Caco-2 (cell line): ENCODE results near the gene PEG3. TPM values are rescaled to one million over a fixed set of nuclear protein-coding genes. Genes with fewer than 3 reads are reported as not detected.

Experiments
- BruUV-seq: library from RNA; stranded (reverse); fragments of 400-500 nt; replicated peaks from 2 replicates; lab custom pipeline; 2021; lab: Mats Ljungman, UMichigan
- CTCF ChIA-PET: fragments of 300-600 bp; sonication (Branson Sonifier 250); formaldehyde crosslinking; loops from one replicate; lab custom pipeline; 2022; ENCODE audit warnings: antibody characterized with exemption; lab: Charles Lee
- POLR2A ChIA-PET: fragments of 300-600 bp; sonication (Branson Sonifier 250); formaldehyde crosslinking; loops from one replicate; lab custom pipeline; 2022; ENCODE audit warnings: antibody characterized with exemption; lab: Charles Lee
- DNase-seq, 2 experiments: peaks; one replicate each; pipeline versions ENCODE4 v3.0.0 to v3.0.0-alpha.2; 2020 to 2022
- H3K27me3 ChIP-seq: replicated peaks from 2 replicates; pipeline ENCODE4 v1.6.0; 2011; ENCODE audit warnings: low read length; ENCODE audit not compliant: control insufficient read depth, insufficient read depth
- H3K36me3 ChIP-seq: 2 replicates; pipeline ENCODE4 v1.5.1; 2011; ENCODE audit warnings: low read length; ENCODE audit not compliant: control insufficient read depth, insufficient read depth
- H3K4me1 ChIP-seq: fragments of 250-450 bp; sonication (Bioruptor Pico); 2 replicates; pipeline ENCODE4 v1.5.1; 2020; ENCODE audit warnings: mild to moderate bottlenecking
- H3K4me3 ChIP-seq: 2 replicates; pipeline ENCODE4 v1.5.1; 2011; ENCODE audit warnings: low read depth, mild to moderate bottlenecking, control low read depth, low read length
- H3K9me3 ChIP-seq: fragments of 250-450 bp; sonication (Bioruptor Pico); 2 replicates; pipeline ENCODE4 v1.5.1; 2020; ENCODE audit warnings: mild to moderate bottlenecking, moderate library complexity
- H3K27ac Mint-ChIP-seq: one replicate; pipeline ENCODE4 v1.8.0; 2022; ENCODE audit warnings: mixed read lengths; ENCODE audit not compliant: unreplicated experiment
- H3K27me3 Mint-ChIP-seq: one replicate; pipeline ENCODE4 v1.8.0; 2022; ENCODE audit warnings: mixed read lengths; ENCODE audit not compliant: insufficient read depth, unreplicated experiment
- H3K36me3 Mint-ChIP-seq: one replicate; pipeline ENCODE4 v1.8.0; 2022; ENCODE audit warnings: mild to moderate bottlenecking, mixed read lengths; ENCODE audit not compliant: insufficient read depth, unreplicated experiment
- H3K4me1 Mint-ChIP-seq: one replicate; pipeline ENCODE4 v1.8.0; 2022; ENCODE audit warnings: low read depth, mixed read lengths; ENCODE audit not compliant: unreplicated experiment
- H3K4me3 Mint-ChIP-seq: one replicate; pipeline ENCODE4 v1.8.0; 2022; ENCODE audit warnings: mild to moderate bottlenecking, moderate library complexity, mixed read lengths; ENCODE audit not compliant: unreplicated experiment
- H3K9me3 Mint-ChIP-seq: one replicate; pipeline ENCODE4 v1.8.0; 2022; ENCODE audit warnings: mixed read lengths; ENCODE audit not compliant: unreplicated experiment
- intact Hi-C: fragments of 100-400 bp; cut with micrococcal nuclease; formaldehyde crosslinking; loops from one replicate; pipeline ENCODE4 v1.10.0; 2022; ENCODE audit not compliant: unreplicated experiment
- total RNA-seq: library from RNA; stranded (reverse); gene quantifications from 2 replicates; pipeline ENCODE4 v1.2.3, GENCODE V29; 2022
- TF ChIP-seq, protein P1 (sequence below), 2 experiments: fragments of 200-600 bp in 1 of 2; IDR thresholded peaks; 1 replicate in 1 of 2; 2 replicates in 1 of 2; pipeline versions ENCODE4 v1.5.1 to v1.8.0; 2011 to 2022; ENCODE audit warnings: antibody characterized with exemption in 1 of 2, control low read depth in 1 of 2, inconsistent platforms in 1 of 2, low read depth in 1 of 2, low read length in 1 of 2, mild to moderate bottlenecking in 1 of 2, moderate library complexity in 1 of 2; ENCODE audit not compliant: insufficient read depth in 1 of 2, severe bottlenecking in 1 of 2, unreplicated experiment in 1 of 2

The PEG3 gene
- total RNA-seq, 1 experiment from 2014 or later, result not detected

DNA sequence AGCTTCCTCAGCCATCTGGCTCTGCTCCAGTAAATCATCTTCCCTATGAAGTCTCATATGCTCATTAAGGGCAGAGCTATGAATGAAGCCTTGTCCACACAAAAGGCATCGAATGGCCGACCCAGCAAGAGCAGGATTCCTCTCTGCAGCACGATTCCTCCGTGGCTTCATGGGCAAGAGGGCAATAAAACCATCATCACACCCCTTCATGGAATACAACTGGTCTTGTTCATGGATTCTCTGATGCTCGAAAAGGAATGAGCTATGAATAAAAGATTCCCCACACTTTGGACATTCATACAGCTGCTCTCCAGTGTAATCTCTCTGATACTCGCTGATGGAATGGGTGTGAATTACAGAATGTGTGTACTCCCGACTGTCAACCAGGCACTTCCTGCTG lies 25.9 kb downstream of the PEG3 start:
- Histone ChIP-seq H3K9me3 (0 out of 2 replicates have a peak, but pooled peaks cover 16% of the 10 kb centered on the region), H3K27me3 (no peaks in the 10 kb centered on the region), H3K4me3 (no peak overlapping the region), H3K36me3 (no peaks in the 10 kb centered on the region), H3K4me1 (no peaks in the 10 kb centered on the region)
- DNase-seq, result no peak
- intact Hi-C loops, result no loop called here
- no TSS peak for BruUV-seq
- Mint-ChIP-seq H3K4me1 (no peaks in the 10 kb centered on the region), H3K27me3 (no peaks in the 10 kb centered on the region), H3K4me3 (no peak overlapping the region), H3K9me3 (peaks cover 69% of the 10 kb centered on the region), H3K27ac (no peak overlapping the region), H3K36me3 (no peaks in the 10 kb centered on the region)
- ChIA-PET CTCF (no interaction called here), POLR2A (no interaction called here)
- TF ChIP-seq, protein P1, sequence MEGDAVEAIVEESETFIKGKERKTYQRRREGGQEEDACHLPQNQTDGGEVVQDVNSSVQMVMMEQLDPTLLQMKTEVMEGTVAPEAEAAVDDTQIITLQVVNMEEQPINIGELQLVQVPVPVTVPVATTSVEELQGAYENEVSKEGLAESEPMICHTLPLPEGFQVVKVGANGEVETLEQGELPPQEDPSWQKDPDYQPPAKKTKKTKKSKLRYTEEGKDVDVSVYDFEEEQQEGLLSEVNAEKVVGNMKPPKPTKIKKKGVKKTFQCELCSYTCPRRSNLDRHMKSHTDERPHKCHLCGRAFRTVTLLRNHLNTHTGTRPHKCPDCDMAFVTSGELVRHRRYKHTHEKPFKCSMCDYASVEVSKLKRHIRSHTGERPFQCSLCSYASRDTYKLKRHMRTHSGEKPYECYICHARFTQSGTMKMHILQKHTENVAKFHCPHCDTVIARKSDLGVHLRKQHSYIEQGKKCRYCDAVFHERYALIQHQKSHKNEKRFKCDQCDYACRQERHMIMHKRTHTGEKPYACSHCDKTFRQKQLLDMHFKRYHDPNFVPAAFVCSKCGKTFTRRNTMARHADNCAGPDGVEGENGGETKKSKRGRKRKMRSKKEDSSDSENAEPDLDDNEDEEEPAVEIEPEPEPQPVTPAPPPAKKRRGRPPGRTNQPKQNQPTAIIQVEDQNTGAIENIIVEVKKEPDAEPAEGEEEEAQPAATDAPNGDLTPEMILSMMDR (IDR thresholded peaks at IDR 0.05; ENCODE audit: insufficient read depth in 1 of 2, low read depth in 1 of 2, low read length in 1 of 2, severe bottlenecking in 1 of 2, unreplicated experiment in 1 of 2), result no peak

DNA sequence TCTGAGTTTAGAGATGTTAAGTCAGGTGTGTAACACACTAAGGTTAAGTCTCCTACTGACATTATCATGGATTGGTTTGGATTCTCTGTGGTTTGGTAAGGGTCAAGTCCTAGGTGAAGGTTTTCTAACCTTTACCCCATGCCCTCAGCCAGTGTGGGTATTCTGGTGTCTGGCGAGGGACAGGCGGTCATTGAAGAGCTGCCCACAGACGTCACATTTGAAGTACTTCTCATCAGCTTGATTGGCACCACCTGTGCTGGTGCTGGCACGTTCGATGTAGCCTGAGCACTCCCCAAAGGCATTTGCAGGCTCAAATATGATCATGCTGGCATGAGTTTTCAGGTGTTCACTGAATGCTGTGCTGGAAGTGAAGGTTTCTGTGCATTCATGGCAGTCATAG lies 27.0 kb downstream of the PEG3 start:
- Mint-ChIP-seq H3K27me3 (no peaks in the 10 kb centered on the region), H3K4me1 (no peaks in the 10 kb centered on the region), H3K27ac (no peak overlapping the region), H3K4me3 (no peak overlapping the region), H3K9me3 (peaks cover 68% of the 10 kb centered on the region), H3K36me3 (no peaks in the 10 kb centered on the region)
- TF ChIP-seq, protein P1 (IDR thresholded peaks at IDR 0.05; ENCODE audit: insufficient read depth in 1 of 2, low read depth in 1 of 2, low read length in 1 of 2, severe bottlenecking in 1 of 2, unreplicated experiment in 1 of 2), result no peak
- H3K4me3 ChIP-seq, result no peak overlapping the region
- no peak for DNase-seq
- no TSS peak for BruUV-seq
- ChIA-PET CTCF (no interaction called here), POLR2A (no interaction called here)
- 0 out of 2 replicates have a peak, but pooled peaks cover 12% of the 10 kb centered on the region for H3K9me3 ChIP-seq
- intact Hi-C loops, result no loop called here
- H3K36me3 ChIP-seq, result no peaks in the 10 kb centered on the region
- H3K4me1 ChIP-seq, result no peaks in the 10 kb centered on the region
- no peaks in the 10 kb centered on the region for H3K27me3 ChIP-seq

DNA sequence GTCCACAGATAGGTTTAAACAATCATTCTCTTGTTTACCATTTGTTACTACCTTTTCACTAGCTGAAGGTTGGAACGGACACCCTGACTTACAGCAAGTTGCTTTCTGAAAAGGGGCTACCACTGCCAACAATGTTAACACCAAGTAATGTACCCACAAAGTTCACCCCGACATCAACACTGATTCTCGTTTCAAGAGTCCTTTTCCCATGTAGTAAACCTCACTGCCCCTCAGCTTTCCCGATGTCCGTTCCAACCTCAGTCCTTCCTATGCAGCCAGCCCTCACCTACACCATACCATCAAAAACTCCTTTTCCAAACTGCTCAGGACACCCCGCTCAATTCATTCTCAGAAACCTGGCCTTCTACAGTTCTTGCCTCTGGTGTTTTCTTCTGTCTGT lies 29.0 kb downstream of the PEG3 start:
- Mint-ChIP-seq H3K27me3 (no peaks in the 10 kb centered on the region), H3K36me3 (no peaks in the 10 kb centered on the region), H3K9me3 (peaks cover 51% of the 10 kb centered on the region), H3K27ac (no peak overlapping the region), H3K4me1 (no peaks in the 10 kb centered on the region), H3K4me3 (no peak overlapping the region)
- H3K4me1 ChIP-seq, result no peaks in the 10 kb centered on the region
- intact Hi-C loops, result no loop called here
- DNase-seq, result no peak
- ChIA-PET CTCF (no interaction called here), POLR2A (no interaction called here)
- H3K36me3 ChIP-seq, result no peaks in the 10 kb centered on the region
- no peaks in the 10 kb centered on the region for H3K27me3 ChIP-seq
- H3K4me3 ChIP-seq, result no peak overlapping the region
- TF ChIP-seq, protein P1 (IDR thresholded peaks at IDR 0.05; ENCODE audit: insufficient read depth in 1 of 2, low read depth in 1 of 2, low read length in 1 of 2, severe bottlenecking in 1 of 2, unreplicated experiment in 1 of 2), result no peak
- no TSS peak for BruUV-seq
- H3K9me3 ChIP-seq, result peaks cover 18% of the 10 kb centered on the region; the same call in 1 of the 2 replicates
